Subcutaneous adipose tissue (tissue), 4 donors: ENCODE data around the gene SLAMF8. TPM values are rescaled to one million over a fixed set of nuclear protein-coding genes. Genes with fewer than 3 reads are reported as not detected.

ENCODE experiments used
- CTCF ChIP-seq: fragments of 450-650 bp; IDR thresholded peaks from one replicate; pipeline ENCODE4 v1.5.1; 2016; ENCODE audit warnings: low read depth, mild to moderate bottlenecking, control low read depth, antibody characterized with exemption, moderate library complexity
- total RNA-seq, 4 donors: library from RNA; depleted of rRNA; stranded (reverse); fragments of >200 nt; gene quantifications; one replicate each; pipeline ENCODE4 v1.1.0, GENCODE V29; 2016

SLAMF8 gene
- total RNA-seq, 4 donors from 2014 or later, result 8.3 to 79.9 (median 14.4) TPM

- TF ChIP-seq CTCF, result no peak
These were observed 46.2 kb downstream of the SLAMF8 start for GRCh38 chr1:159872891-159873290.

DNA sequence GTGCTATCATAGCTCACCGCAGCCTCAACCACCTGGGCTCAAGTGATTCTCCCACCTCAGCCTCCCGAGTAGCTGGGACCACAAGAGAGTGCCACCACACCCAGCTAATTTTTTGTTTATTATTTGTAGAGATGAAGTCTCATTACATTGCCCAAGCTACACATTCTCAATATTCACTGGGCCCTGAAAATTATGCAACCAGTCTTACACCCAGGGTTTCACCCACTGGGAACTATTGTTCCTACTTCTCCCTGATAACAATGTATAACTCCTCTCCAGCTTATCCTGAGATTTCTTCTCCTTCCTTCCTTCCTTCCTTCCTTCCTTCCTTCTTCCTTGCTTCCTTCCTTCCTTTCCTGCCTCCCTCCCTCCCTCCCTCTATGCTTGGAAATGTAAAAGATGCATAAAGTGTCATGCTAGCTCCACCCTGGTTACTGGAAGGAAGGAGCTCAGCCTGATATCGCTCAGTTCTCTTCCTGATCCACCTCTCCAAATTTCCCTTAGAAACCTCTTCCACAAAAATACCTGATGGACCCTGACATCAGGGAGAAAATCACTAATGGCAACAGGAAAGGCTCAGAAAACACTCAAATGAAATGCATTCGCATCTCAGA, 47.0 kb downstream of the SLAMF8 start:
- TF ChIP-seq CTCF, result no peak

GRCh38 chr1:159877695-159878444, 51.2 kb downstream of the SLAMF8 start:
- no peak for TF ChIP-seq CTCF

DNA sequence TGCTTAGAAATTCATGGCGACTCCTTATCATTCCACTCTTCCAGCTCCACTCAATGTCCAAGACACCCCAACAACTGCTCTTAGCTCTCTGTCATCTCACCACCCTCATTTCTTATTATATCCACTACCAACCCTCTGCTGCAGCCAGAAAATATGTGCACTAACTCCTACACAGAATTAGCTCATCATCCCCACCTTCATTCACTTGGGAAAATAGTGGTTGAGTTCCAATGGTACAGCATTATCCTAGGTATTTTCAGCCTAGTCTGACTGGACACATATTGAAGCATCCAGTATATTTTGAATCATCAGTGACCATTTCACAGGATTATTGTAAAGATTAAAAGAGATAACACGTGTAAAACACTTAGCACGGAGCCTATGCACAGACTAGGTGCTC, 52.5 kb downstream of the SLAMF8 start:
- no peak for TF ChIP-seq CTCF

GRCh38 chr1:159879977-159880376, 53.3 kb downstream of the SLAMF8 start:
- no peak for TF ChIP-seq CTCF

GRCh38 chr1:159880430-159880829, 53.8 kb downstream of the SLAMF8 start:
- TF ChIP-seq CTCF, result no peak

- TF ChIP-seq CTCF, result no peak
These were observed 55.2 kb downstream of the SLAMF8 start for GRCh38 chr1:159881622-159882526.
